ENCODE results near the gene TRPC4AP.
"Not testable (repeated sequence)": the region's sequence is repeated elsewhere in the genome, so short reads cannot be mapped to it uniquely, and the experiment has no call there.

The TRPC4AP gene

DNA sequence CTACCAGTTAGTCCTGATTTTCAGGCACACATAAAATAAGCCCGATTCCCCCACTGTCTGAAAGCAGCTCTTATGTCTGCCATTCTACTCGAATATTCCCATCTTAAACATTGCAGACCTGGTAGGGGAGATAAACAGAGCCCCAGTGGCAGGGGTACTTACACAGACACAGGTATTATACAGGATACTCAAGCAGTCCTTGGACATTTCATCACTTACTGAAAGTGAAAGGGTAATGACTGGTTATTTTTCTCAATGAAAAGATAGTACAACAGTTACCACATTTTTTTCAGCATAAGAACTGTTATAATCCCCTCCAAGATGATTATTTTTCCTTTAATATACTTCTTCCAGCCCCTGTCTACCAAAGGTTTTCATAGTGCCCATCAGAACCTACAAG lies 37.8 kb downstream of the TRPC4AP start:
- no peak for DNase-seq

DNA sequence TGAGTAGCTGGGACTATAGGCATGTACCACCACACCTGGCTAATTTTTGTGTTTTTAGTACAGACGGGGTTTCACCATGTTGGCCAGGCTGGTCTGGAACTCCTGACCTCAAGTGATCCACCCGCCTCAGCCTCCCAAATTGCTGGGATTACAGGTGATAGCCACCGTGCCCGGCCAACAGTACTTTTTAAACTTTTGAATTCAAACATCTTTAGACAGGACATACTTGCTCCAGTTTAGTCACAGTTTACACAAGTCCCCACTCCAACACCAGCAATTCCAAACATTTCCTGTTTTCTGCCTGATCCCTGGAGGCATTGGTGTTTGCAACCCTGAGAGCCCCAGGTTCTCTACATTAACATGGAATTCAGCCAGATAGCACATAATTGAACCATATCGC lies 40.0 kb downstream of the TRPC4AP start:
- DNase-seq, result not testable (repeated sequence)

DNA sequence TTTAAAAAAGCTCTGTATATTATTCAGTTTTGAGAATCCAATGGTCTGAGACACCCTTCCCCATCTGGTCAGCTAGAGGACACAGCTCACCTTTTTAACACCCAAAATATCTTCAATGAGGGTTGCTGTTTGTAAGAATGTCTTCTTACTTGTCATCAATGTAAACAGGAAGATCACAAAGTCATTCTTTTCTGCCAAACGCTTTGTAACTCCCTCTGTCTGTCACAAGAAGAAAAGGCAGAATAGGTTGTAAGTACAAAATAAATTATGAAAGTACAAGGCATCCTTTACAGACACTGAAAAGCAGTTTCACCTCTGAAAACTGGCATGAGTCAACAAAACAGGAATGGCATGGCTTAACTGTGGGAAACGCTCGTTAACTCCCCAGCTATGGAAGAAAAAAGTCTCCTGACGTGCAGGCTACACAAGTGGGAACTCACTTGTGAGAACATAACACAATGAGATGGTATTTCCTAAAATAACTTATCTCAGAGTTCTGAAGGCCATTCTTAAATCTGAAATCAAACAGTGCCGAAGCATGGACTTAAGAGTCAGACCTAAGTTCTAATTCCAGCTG lies 42.7 kb downstream of the TRPC4AP start:
- DNase-seq, result no peak

DNA sequence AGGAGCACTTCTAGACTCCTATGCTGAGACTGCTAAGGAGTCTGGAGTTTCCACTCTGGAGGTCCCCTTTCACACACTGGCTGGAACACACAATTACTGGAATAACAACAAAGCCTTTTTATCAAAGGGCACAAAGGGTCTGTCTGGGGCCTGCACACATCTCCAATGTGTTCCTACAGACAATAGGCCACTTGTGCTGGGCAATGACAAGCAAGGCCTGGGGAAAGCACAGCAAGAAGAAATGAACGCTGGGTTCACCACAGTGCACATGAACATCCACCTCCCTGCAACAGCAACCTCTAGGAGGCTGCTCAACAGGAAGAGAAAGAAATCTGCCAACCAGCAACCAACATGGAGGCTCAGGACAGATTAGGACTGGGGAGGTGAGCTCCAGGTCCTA lies 43.9 kb downstream of the TRPC4AP start:
- no peak for DNase-seq

DNA sequence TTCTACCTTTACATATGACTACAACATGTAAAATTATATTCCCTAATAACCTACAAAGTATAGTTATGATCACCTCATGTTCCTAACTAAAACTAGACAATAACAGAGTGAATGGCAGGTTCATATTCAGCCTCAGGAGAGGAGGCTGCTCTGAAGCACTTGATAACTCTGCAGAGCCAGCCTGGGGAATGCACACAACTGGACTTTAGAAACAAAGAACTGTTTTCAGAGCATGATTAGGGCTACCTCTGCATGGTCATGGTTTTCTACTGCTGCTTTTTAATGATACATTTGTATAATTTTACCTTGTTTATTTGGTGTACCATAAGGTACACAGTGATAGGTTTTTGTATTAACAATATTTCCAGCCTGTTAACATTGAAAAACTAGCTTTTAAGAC lies 50.3 kb downstream of the TRPC4AP start:
- DNase-seq, result no peak

DNA sequence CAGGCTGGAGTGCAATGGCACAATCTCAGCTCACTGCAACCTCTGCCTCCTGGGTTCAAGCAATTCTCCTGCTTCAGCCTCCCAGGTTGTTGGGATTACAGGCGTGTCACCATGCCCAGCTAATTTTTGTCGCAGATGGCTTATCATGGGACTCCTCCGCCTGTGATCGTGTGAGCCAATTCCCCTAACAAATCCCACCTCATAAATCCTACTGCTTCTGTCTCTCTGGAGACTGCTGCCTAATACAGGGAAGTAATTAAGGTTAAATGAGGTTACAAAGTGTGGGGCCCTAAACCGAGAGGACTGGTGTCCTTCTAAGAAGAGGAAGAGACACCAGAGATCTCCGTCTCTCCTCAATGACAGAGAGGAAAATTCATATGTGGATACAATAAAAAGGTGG lies 52.0 kb downstream of the TRPC4AP start:
- no peak for DNase-seq

DNA sequence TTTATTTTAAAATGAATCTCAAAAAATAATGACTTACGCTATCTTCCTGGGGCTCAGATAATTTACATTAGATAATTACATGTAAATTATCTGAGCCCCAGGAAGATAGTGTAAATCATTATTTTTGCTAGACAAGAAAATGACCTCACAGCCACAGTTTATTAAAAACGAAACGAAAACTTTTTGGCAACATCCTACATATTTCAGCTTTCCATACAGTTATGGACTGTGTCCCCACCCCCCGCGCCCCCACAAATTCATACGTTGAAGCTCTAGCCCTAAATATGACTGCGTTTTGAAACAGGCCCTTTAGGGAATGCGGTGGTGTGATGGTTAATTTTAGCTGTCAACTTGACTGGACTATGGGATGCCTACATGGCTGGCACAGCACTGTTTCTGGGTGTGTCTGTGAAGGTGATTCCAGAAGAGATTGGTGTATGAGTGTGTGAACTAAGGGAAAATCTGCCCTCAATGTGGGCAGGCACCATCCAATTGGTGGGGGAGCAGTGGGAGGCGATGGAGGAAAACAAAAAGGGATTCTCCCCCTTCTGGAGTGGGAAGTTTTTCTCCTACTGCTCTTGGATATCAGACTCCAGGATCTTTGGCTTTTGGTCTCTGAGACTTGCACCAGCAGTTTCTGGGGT lies 52.6 kb downstream of the TRPC4AP start:
- no peak for DNase-seq

DNA sequence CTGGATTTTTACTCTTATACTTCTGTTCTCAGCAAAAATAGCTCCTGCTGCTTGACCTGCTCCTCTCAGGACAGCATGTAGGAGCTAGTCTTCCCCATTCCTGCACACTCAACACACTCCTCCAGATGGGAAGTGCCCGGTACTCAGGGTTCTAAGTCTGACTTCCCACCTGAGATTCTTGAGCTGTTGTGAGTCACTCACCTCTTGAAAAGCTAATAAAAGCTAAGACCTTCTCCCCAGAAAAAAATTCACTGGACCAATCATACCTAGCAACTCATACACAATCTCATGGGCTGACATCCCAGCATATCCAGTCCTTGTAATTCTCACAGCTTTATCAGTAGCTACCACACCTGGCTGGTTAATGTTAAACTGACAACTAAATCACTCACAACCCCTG lies 53.5 kb downstream of the TRPC4AP start:
- DNase-seq, result no peak

DNA sequence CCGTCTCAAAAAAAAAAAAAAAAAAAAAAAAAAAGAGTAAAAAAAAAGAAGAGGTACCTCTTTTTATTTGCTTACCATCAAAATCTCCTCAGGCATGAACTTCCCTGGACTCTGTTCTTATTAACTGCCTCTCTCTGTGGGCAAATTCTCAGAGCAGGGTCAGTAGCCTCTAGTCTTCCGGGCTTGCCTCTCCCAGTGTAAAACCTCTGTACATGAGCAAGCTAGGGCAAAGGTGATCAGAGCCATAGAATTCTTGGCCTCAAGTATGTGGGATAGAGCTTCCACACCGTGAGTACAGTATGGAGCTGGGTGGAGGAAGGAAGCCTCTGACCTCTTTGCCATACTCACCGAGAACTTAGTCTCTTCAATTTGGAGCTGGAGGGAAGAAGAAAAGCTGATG lies 58.5 kb downstream of the TRPC4AP start:
- DNase-seq, result no peak

DNA sequence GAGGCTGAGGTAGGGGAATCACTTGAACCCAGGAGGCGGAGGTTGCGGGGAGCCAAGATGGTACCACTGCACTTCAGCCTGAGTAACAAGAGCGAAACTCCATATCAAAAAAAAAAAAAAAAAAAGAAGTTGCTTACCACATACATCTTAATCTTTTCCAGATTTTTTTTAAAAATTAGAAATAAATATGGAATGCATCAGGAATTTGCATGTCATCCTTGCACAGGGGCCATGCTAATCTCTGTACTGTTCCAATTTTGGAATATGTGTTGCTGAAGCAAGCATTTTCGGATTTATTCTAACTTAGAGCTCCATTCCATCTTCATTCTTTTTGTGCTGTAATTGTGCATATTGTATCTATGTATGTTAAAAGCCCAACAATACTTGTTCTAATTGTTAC lies 62.5 kb downstream of the TRPC4AP start:
- DNase-seq, result no peak

DNA sequence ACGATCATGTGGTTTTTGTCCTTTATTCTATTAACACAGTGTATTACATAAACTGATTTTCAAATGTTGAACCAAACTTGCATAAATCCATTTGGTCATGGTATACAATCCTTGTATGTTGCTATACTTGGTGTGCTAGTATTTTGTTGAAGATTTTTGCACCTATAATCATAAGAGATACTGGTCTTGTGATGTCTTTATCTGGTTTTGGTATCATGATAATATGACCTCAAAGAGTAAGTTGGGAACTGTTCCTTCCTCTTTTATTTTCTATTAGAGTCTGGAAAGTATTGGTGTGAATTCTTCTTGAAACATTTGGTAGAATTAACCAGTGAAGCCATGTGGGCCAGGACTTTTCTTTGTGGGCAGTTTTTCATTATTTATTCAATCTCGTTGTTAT lies 65.3 kb downstream of the TRPC4AP start:
- DNase-seq, result no peak

DNA sequence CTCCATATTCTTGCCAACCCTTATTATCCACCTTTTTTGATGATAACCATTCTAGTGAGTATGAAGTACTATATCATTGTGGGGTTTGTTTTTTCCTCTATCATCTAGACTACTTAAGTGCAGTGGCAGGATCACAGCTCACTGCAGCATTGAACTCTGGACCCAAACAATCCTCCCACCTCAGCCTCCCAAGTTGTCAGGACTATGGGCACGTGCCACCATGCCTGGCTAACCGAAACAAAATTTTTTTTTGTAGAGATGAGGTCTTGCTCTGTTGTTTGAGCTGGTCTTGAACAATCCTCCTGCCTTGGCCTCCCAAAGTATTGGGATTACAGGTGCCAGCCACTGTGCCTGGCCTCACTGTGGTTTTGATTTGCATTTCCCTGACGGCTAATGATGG lies 67.5 kb downstream of the TRPC4AP start:
- DNase-seq, result no peak

DNA sequence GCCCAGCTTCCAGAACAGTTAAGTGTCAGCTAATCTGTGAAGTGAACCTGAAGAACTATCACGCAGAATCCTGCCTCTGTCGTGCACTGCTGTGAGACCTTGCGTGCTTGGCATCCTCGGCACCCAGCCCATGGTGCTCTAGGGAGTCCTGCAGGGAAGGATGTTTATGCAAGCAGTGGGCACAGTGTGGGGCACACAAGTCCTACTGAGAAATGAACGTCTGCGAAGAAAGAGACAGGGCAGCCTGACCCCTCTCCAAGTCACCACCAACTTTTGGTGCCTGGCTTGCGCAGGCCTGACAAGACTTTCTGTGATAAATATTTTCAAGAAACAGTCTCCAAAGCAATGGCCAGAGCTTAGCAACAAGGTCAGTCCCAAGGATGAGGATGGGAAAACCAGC lies 69.0 kb downstream of the TRPC4AP start:
- DNase-seq, result no peak

DNA sequence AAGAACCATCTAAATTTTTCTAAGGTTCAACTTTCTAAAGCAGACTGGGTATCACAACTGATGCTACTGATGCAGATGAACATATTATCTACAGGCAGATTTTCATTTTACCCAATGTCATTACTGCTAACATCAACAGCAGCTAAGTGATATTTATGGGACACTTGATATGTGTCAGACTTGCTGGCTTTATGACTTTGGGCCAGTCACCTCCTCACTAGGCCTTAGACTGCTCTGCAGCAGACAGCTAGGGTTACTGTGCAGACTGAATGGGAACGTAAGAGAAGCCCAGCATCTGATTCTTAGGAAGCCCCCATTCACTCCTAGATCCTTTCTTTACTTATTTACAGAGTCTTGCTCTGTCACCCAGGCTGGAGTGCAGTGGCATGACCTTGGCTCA lies 70.8 kb downstream of the TRPC4AP start:
- DNase-seq, result no peak

DNA sequence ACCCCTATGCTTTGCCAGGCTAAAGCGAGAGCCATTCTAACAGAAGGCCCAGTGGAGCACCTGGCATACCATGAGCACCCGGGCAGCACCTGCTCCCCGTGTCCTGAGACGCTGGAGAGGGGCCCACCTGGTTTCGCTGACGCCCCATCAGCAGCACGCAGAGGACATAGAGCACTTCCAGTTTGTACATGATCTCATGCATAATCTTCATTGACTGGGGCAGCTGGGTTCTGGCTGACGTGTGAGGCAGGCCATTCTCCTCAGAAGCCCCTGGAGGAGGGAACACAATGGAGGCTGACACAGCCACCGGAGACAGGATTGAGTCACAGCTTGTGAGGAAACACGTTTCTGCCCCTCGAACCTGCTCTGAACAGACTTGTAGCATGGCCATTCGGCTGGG lies 71.5 kb downstream of the TRPC4AP start:
- no peak for DNase-seq

DNA sequence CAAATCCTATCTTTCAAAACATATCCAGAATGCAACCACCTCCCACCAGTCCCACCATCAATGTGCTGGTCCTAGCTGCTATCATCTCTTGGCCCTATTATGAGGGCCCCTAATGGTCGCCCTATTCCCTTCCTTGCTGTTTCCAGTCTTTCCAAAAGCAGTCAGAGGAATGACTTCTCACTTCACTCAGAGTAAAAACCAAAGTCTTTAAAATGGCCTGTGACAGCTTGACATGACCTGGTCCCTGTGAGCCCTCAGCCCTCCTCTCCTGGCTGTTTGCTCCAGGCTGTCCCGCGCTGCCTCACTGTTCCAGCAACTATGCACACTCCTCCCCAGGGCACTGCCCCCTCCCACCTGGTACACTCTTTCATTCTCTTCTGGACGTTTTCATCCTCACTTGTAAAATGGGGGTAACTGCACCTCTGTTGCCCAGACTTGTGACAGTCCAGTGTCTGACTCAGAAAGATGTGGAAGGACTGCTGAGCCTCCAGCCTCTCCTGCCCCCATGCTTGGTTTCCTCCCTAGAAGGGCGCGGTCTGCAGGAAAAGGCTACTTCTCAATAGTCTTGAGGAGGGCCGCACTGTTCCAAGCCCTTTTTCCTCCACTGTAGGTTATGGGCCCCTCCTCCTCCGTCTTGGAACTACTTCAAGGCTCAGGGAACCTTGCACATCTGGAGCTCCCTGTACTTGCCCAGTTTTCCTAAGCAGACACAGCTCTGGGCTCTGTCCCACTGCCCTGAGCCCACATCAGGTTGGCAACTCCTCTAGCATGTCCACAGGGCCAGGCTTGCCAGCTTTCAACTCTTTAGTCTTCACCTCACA lies 72.3 kb downstream of the TRPC4AP start:
- no peak for DNase-seq

DNA sequence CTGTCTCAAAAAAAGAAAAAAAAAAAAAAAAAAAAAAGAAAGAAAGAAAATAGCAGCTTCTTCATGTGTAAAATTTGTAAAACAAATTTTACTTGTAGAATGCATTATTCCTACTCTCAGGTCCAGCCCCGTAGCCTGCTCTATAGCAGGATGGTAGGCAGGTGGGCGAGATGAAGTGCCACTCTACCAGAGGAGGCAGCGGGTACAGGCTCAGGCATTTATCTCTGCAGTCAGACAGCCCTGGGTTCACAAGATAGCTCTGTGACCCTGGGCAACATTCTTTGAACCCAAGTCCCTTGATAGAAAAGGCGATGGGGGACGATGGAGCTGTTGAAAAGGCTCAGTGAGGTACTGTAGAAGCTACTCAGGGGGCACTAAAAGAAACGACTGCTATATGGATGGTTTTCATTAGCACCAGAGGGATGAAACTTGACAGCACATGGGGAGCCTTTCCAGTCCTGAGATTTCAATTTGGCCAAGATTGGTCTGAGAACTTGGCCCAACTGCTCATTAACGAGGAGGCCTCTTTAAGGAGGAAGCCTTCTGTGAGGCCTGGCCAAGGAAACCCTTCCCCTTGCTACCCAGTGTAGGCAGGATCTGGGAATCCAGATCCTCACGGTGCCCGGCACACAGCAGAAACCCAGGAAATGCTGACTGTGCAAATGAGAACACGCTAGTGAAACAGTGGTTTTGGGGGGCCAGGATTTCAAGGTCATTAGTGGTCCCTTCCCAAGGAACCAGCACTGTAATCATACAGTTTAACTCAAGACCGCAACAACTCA lies 73.8 kb downstream of the TRPC4AP start:
- no peak for DNase-seq

DNA sequence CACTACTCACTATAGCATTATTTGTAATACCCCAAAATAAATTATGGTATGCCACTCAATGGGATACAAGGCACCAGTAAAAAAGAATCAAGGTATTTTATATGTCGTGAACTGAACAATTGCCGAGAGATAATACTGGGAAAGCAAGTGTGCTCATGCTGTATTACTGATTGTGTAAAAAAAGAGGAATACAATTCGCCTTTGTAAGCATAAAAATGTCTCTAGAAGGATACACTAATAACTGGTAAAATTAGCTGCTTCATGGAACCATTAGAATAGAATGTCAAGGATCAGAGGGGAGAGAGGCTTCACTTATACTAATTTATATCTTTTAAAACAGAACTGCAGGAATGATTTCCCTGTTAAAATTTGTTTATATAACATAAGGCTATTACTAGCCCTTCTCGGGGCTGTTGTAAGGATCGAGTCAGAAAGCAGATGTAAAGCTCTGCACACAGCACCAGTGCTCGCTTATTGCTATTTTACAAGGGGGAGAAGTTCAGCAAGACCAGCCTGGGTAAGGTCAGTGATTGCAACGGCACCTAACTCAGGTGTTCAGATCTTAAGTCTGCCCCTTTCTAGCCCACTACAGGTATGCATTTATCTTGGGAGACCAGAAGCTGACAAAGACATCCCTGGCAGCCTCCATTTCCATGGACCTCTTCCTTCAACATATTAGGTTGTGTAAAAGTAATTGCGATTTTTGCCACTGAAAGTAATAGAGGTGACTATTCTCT lies 75.3 kb downstream of the TRPC4AP start:
- no peak for DNase-seq

DNA sequence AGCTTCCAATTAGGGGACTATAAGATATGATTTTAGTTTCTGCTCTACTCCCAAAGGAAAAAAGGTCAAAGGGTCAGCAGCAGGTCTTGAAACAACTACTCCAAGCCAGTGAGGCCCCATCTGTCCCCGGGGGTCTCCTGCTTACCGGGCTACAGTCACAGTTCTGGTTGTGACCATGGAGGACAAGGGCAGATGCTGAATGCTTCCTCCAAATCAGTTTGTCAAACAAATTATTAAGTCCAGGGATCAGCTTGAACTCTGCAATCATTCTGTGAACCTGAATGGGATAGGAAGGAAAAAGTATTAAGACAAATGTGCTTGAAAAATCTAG lies 76.8 kb downstream of the TRPC4AP start:
- DNase-seq, result no peak

DNA sequence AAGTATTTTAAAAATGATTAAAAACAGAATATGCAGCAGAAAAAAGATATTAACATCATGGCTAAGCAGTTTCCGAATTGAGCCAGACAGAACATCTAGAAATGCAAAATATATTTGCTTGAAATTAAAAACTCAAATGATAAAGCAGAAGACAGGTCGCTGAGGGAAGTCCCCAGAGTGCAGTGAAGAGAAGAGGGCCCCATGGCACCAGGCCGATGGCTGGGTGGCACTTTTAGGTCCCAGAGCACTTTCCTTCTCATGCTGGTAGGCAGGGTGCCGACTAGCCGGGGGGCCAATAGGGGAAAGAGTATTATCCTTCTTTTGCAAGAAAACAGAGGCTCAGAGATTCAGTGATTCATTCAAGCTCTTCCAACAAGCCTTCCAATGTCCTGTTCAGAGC lies 78.1 kb downstream of the TRPC4AP start:
- DNase-seq, result no peak

DNA sequence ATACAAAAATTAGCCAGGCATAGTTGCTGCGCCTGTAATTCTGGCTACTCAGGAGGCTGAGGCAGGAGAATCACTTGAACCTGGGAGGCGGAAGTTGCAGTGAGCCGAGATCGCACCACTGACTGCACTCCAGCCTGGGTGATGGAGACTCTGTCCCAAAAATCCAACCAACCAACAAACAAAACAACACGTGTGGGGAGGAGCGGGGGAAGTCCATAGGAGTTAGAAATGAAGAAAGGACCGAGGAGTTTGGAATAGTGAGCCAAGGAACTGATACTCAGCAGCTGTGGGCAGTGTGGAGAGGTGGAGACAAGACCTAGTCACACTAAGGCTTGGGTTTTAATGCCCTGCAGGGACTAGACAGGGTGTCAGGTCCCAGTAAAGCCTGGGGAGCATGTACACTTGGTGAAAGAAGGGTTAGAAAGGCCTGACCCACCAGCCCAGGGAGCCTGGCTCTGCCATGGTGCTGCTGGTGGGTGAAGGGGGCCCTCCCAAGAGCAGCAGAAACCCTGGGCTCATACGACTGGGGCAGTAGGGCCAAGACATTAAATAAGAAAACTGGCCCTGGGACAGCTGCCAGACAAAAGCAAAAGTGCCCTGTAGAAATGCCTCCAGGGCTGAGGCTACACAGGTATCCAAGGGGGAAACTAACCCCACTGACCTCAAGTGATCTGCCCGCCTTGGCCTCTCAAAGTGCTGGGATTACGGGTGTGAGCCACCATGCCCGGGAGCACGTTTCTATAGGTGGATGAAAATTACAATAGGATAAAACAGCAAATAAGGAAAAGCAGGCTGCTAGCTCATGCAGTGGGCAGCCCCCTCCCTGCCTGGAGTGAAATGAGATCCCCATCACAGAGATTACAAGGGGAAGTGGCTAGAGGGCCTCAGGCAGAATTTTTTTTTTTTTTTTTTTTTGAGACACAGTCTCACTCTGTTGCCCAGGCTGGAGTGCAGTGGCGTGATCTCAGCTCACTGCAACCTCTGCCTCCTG lies 78.9 kb downstream of the TRPC4AP start:
- no peak for DNase-seq

Measured in activated CD4-positive, alpha-beta T cell treated with anti-CD3 and anti-CD28 coated beads, Interleukin-2, amount 50 U/mL, for 16 hours (primary cell).